PC-3 (cell line): ENCODE data around the gene NRXN2. TPM values are rescaled to one million over a fixed set of nuclear protein-coding genes. Genes with fewer than 3 reads are reported as not detected.

Experiments used
- ATAC-seq: fragments of 200-7000 bp; cut with Tn5 transposase; 2 replicates; pipeline ENCODE4 v1.9.1; 2020; ENCODE audit warnings: mild to moderate bottlenecking, moderate library complexity
- BruUV-seq: library from RNA; stranded (reverse); fragments of 400-500 nt; replicated peaks from 2 replicates; lab custom pipeline; 2021; lab: Mats Ljungman, UMichigan
- CTCF ChIA-PET: fragments of 300-600 bp; sonication (Branson Sonifier 250); formaldehyde crosslinking; loops from one replicate; lab custom pipeline; 2022; ENCODE audit warnings: antibody characterized with exemption; lab: Charles Lee
- POLR2A ChIA-PET: fragments of 300-600 bp; sonication (Branson Sonifier 250); formaldehyde crosslinking; loops from one replicate; lab custom pipeline; 2022; ENCODE audit warnings: antibody characterized with exemption; ENCODE audit not compliant: unreplicated experiment; lab: Charles Lee
- DNase-seq: peaks from one replicate; pipeline ENCODE4 v3.0.0-alpha.2; 2015
- H2AFZ ChIP-seq: fragments of 300-600 bp; sonication (generic); 2 replicates; pipeline ENCODE4 v1.6.0; 2016; ENCODE audit warnings: antibody characterized with exemption, low read length
- H3F3A ChIP-seq: fragments of 300-600 bp; sonication (generic); one replicate; pipeline ENCODE4 v1.6.0; 2017; ENCODE audit warnings: antibody characterized with exemption, low read length, control low read depth, mild to moderate bottlenecking; ENCODE audit not compliant: unreplicated experiment
- H3K27ac ChIP-seq: fragments of 300-600 bp; sonication (generic); 2 replicates; pipeline ENCODE4 v1.5.1; 2016; ENCODE audit warnings: mild to moderate bottlenecking, low read length
- H3K27me3 ChIP-seq: fragments of 300-600 bp; sonication (generic); 2 replicates; pipeline ENCODE4 v1.6.1; 2016; ENCODE audit warnings: low read length, mixed read lengths
- H3K36me3 ChIP-seq: fragments of 300-600 bp; sonication (generic); 2 replicates; pipeline ENCODE4 v1.6.1; 2016; ENCODE audit warnings: low read depth, mixed run types, low read length, mixed read lengths
- H3K4me1 ChIP-seq: fragments of 300-600 bp; sonication (generic); 2 replicates; pipeline ENCODE4 v1.5.1; 2016; ENCODE audit warnings: low read length; ENCODE audit not compliant: insufficient read depth
- H3K4me2 ChIP-seq: fragments of 300-600 bp; sonication (generic); 2 replicates; pipeline ENCODE4 v1.6.0; 2016; ENCODE audit warnings: low read length
- H3K4me3 ChIP-seq: fragments of 300-600 bp; sonication (generic); 2 replicates; pipeline ENCODE4 v1.5.1; 2016; ENCODE audit warnings: mild to moderate bottlenecking, low read length, mixed read lengths
- H3K79me2 ChIP-seq: fragments of 300-600 bp; sonication (generic); 2 replicates; pipeline ENCODE4 v1.6.1; 2017; ENCODE audit warnings: low read length, mixed read lengths
- H3K9ac ChIP-seq: fragments of 300-600 bp; sonication (generic); 2 replicates; pipeline ENCODE4 v1.6.0; 2016; ENCODE audit warnings: mild to moderate bottlenecking, low read length
- H3K9me2 ChIP-seq: fragments of 300-600 bp; sonication (generic); replicated peaks from 2 replicates; pipeline ENCODE4 v1.6.1; 2016; ENCODE audit warnings: mixed run types, low read length, mixed read lengths
- H3K9me3 ChIP-seq: fragments of 300-600 bp; sonication (generic); 2 replicates; pipeline ENCODE4 v1.6.1; 2016; ENCODE audit warnings: low read length, mixed read lengths
- H4K20me1 ChIP-seq: fragments of 300-600 bp; sonication (generic); 2 replicates; pipeline ENCODE4 v1.6.1; 2016; ENCODE audit warnings: low read length, mixed read lengths
- CTCF ChIP-seq: fragments of 300-600 bp; sonication (generic); conservative IDR thresholded peaks from 2 replicates; pipeline ENCODE4 v1.5.1; 2017; ENCODE audit warnings: antibody characterized with exemption, low read depth, mild to moderate bottlenecking, low read length
- EZH2 ChIP-seq: fragments of 300-600 bp; sonication (generic); IDR thresholded peaks from one replicate; pipeline ENCODE4 v1.6.1; 2017; ENCODE audit warnings: antibody characterized with exemption, mild to moderate bottlenecking, low read length; ENCODE audit not compliant: unreplicated experiment
- EZH2phosphoT487 ChIP-seq: fragments of 300-600 bp; sonication (generic); IDR thresholded peaks from 2 replicates; pipeline ENCODE4 v1.6.1; 2018; ENCODE audit warnings: mild to moderate bottlenecking, antibody characterized with exemption, low read length, borderline replicate concordance
- intact Hi-C: fragments of 100-400 bp; cut with micrococcal nuclease; formaldehyde crosslinking; loops from 2 replicates; pipeline ENCODE4 v1.9.0; 2023
- total RNA-seq: library from RNA; depleted of rRNA; stranded (reverse); fragments of >200 nt; gene quantifications from 2 replicates; pipeline ENCODE4 v1.2.3, GENCODE V29; 2014

NRXN2 gene
- total RNA-seq, 1 experiment from 2014 or later = not detected

GRCh38 chr11:64719406-64719805, 3.6 kb downstream of the NRXN2 start:
- intact Hi-C loops = no loop called here
- H3K27me3 ChIP-seq = peaks cover 71% of the 10 kb centered on the region

GRCh38 chr11:64718780-64719124, 4.2 kb downstream of the NRXN2 start:
- H3K27ac ChIP-seq = no peak overlapping the region
- TF ChIP-seq CTCF (no peak), EZH2 (no peak)
- no peak for ATAC-seq
- H3K9ac ChIP-seq = no peak overlapping the region
- no peak for DNase-seq
- H3K36me3 ChIP-seq = no peaks in the 10 kb centered on the region
- BruUV-seq = no TSS peak
- H3K4me2 ChIP-seq = no peak overlapping the region
- no peaks in the 10 kb centered on the region for H4K20me1 ChIP-seq
- H3K27me3 ChIP-seq = peaks cover 78% of the 10 kb centered on the region
- ChIA-PET CTCF (no interaction called here), POLR2A (no interaction called here)
- H3K79me2 ChIP-seq = no peaks in the 10 kb centered on the region
- no peak overlapping the region for H2AFZ ChIP-seq
- no peaks in the 10 kb centered on the region for H3K9me3 ChIP-seq
- H3F3A ChIP-seq = no peaks in the 10 kb centered on the region
- no peak overlapping the region for H3K4me3 ChIP-seq
- H3K9me2 ChIP-seq = no peaks in the 10 kb centered on the region
- peaks cover 3% of the 10 kb centered on the region; the same call in 1 of the 2 replicates for H3K4me1 ChIP-seq
- intact Hi-C loops = no loop called here

More at GRCh38 chr11:64719406-64719805, 3.6 kb downstream of the NRXN2 start:
- no peak for ATAC-seq
- no peak overlapping the region for H3K4me3 ChIP-seq
- no peak overlapping the region for H3K9ac ChIP-seq
- H3K36me3 ChIP-seq = no peaks in the 10 kb centered on the region
- no peaks in the 10 kb centered on the region for H3F3A ChIP-seq
- H3K27ac ChIP-seq = no peak overlapping the region
- no peaks in the 10 kb centered on the region for H3K9me2 ChIP-seq
- peaks cover 3% of the 10 kb centered on the region; the same call in 1 of the 2 replicates for H3K4me1 ChIP-seq
- H3K79me2 ChIP-seq = no peaks in the 10 kb centered on the region
- no peak for DNase-seq
- ChIA-PET CTCF (no interaction called here), POLR2A (no interaction called here)
- H3K4me2 ChIP-seq = no peak overlapping the region
- BruUV-seq = no TSS peak
- H2AFZ ChIP-seq = no peak overlapping the region
- no peaks in the 10 kb centered on the region for H3K9me3 ChIP-seq
- no peaks in the 10 kb centered on the region for H4K20me1 ChIP-seq
- no peak for TF ChIP-seq EZH2phosphoT487
- TF ChIP-seq EZH2 = no peak
- TF ChIP-seq CTCF = no peak

GRCh38 chr11:64718084-64718779, 4.8 kb downstream of the NRXN2 start:
- Histone ChIP-seq H2AFZ (no peak overlapping the region), H3K9ac (no peak overlapping the region), H4K20me1 (no peaks in the 10 kb centered on the region), H3K79me2 (no peaks in the 10 kb centered on the region), H3K36me3 (no peaks in the 10 kb centered on the region), H3F3A (no peaks in the 10 kb centered on the region), H3K9me3 (no peaks in the 10 kb centered on the region), H3K27me3 (peaks cover 79% of the 10 kb centered on the region), H3K4me1 (peaks cover under 1% of the 10 kb centered on the region; the same call in 1 of the 2 replicates), H3K4me3 (no peak overlapping the region), H3K4me2 (no peak overlapping the region), H3K27ac (no peak overlapping the region), H3K9me2 (no peaks in the 10 kb centered on the region)
- no peak for TF ChIP-seq EZH2
- ATAC-seq (no peak), DNase-seq (no peak)
- no TSS peak for BruUV-seq
- intact Hi-C loops = no loop called here
- CTCF ChIA-PET = no interaction called here
- POLR2A ChIA-PET = no interaction called here
